Activated CD4-positive, CD25-positive, alpha-beta regulatory T cell (primary cell): Measurements from ENCODE around the gene UGT1A7.

Experiments used
- DNase-seq, 4 experiments: peaks; one replicate each; lab custom pipeline; 2025; lab: John Stamatoyannopoulos, UW

The UGT1A7 gene

DNA sequence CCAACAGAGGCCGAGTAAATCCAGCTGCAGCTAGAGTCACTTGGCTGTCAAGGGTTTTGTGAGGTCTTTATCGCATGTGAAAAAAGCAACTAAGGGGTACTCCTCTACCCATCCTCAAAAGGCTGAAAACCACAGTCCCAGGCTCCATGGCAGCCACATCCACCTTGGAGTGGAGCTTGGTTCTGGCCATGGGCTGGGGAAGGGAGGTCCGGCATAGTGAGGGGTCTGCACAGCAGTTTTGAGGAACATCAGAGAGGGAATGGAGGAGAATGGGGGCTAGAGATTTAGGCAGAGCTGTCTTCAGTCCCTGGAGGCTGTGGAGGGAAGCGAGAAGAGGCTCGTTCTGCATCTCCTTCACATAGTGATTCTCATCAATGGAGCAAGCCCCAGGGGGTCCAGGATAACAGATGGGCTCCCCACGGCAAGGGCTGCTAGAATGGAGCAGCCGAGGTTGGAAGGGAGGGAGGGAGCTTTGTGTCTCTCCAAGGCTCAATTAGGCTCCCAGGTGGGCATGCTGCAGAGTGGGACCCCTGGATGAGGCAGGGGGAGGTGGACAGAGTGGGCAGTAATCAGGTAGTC is 117.5 kb downstream of the UGT1A7 start:
- no peak for DNase-seq

DNA sequence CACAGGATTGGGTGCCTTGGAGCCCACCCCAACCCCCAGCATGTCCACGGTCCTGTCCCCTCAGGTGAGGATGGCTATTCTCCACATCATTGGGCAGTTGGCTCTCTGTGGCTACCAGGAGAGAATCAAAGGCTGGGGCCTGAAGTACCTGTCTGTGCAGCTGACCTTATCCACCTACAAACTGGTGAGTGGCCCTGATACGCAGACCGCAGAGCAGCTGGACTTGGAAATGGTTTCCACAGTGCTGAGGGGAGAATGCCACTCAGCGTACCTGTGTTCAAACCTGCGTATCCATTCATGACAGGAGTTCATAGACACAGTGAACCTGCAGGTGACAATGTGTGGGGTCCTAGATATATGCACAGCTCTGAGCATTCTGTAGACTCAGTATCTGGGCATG is 118.0 kb downstream of the UGT1A7 start:
- DNase-seq: no peak

DNA sequence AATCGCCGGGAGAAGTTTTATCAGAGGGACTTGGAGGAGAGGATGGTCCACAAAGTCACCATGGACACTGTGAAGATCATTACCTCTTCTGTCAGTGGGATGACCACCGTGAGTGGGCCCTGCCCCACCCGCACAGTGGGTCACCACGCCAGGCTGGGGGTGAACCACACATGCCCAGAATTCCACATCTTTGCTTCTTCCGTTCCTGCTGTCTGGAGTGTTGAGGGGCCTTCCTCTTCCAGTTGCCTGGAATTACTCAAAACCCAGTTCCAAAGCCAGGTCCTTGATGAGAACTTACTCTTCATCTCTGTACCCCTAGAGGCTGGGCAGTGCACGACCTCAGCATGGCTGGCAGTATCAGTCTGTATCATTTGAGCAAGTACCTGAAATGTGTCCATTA is 118.5 kb downstream of the UGT1A7 start:
- DNase-seq: no peak

DNA sequence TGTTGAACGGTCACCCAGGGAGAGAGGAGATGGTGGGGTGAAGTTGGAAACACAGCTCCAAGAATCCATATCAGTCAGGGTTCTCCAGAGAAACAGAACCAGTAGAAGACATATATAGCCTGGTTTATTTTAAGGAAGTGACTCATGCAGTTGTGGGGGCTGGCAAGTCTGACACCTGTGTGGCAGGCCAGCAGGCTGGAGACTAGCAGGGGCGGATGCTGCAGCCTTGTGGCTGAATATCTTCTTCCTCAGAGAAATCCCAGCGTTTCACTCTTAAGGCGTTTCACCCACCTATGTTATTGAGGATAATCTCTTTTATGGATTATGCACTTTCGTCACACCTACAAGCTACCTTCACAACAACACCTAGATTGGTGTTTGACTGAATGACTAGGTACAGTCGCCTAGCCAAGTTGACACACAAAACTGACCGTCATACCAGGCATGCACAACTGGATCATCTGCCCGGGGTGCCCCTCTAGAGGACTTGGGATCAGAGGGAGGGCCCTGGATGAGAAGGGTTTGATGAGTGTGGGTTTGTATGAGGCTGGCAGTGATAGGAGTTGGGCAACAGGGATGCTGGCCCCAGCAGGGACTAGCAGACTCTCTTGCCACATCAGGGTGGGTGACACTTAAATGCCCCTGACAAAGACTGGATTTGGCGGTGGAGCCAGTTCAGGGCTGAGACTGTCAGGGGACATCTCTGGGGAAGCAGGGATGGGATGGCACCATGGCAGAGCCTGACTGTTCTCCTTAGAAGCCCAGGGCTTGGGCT is 119.8 kb downstream of the UGT1A7 start:
- DNase-seq: no peak

DNA sequence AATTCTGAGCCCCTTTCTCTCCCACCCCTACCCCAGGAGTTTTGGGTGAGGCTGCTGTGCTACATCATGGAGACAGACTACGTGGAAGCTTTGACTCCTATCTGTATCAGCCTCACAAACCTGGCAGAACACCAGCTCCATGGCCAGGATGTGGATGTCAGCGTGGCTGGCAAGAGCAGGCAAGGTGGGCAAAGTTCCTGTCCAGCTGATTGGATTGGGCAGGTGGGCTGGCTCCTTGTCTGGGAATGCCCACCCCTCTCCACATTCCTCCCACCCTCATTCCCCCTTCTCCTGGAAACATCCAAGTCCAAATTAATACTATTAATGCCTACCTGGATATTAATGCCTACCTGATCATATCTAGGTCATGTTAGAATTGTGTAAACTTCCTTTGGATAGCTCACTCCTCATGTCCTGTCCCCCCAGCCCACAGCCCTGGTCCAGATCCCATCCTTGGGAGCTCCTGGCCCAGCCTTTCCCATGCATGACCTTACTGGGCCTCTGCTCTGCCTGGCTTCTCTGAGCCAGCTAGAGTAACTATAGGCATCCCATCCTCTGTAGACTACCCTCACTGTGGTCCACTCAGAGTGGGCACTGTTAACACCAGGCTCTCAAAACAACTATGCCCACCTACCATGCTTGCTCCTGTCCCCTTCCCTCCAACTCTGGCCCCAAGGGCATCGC is 120.6 kb downstream of the UGT1A7 start:
- no peak for DNase-seq

DNA sequence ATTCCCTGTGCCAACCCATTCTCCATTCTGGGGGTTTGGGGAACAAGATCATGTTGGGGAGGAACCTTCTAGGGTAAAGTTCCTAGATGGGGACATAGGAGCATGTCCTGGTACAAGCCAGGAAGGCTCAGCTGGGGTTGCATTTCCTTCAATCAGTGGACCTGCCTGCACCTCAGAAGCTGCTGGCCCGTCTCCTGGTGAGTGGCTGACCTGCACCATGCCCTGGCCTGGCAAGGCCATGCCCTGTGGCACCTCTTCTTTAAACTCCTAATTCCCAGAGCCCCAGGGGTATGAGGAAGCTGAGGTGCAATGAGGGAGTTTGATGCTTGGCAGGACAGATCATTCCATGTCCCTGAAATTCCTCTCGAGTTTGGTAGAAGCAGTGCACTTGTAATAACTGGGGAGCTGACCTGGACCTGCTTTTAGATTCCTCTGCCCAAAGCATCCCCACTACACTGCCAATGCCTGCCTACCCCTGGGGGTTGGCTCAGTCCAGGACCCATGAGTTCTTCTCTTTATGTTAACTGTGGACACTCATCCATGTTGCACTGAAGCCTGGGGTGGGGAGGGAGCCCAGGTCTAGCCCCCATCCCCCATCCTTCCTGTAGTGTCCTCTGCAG is 121.7 kb downstream of the UGT1A7 start:
- no peak for DNase-seq

DNA sequence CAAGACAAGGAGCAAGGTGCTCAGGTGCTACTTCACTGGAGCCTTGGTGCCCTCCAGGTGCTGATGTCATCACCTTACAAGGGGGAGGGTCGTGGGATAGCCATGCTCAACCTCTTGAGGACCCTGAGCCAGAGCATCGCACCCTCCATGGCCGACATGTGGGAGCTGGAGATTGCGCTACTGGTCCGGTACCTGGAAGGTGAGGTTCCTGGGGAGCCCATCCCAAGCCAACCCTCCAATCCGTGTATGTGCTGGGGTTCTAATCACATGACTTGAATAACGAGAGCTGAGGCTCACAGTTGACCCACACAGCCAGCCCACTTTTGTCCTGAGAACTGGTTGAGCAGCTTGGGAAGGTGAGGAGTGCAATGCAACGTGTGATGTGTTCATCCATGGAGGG is 122.3 kb downstream of the UGT1A7 start:
- DNase-seq: no peak

DNA sequence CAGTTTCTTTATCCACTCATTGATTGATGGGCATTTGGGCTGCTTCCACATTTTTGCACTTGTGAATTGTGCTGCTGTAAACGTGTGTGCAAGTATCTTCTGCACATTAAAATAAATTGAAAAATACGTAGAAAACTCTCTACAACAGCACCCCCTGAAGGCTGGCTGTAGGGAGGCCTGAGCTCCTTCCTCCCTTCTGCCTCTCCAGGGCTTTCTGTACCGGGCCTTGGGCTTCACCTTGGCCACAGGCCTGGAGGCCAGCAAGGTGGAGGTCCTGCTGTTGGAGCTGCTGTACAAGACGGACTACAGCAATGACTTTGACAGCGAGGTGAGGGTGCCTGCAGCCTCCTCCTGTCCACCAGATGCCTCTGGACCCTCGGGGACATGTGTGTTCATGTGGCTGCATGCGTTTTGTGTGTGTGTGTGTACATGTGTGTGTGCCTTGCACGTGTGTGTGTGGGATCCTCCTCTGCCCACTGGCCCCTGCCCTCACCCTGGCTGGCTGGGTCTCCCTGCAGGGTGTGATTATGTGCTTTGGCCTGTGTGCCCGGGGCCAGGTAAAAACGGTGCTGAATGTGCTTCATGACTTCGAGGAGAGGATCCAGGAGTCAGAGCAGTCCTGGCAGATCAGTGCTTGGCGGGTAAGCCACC is 125.6 kb downstream of the UGT1A7 start:
- DNase-seq: no peak

DNA sequence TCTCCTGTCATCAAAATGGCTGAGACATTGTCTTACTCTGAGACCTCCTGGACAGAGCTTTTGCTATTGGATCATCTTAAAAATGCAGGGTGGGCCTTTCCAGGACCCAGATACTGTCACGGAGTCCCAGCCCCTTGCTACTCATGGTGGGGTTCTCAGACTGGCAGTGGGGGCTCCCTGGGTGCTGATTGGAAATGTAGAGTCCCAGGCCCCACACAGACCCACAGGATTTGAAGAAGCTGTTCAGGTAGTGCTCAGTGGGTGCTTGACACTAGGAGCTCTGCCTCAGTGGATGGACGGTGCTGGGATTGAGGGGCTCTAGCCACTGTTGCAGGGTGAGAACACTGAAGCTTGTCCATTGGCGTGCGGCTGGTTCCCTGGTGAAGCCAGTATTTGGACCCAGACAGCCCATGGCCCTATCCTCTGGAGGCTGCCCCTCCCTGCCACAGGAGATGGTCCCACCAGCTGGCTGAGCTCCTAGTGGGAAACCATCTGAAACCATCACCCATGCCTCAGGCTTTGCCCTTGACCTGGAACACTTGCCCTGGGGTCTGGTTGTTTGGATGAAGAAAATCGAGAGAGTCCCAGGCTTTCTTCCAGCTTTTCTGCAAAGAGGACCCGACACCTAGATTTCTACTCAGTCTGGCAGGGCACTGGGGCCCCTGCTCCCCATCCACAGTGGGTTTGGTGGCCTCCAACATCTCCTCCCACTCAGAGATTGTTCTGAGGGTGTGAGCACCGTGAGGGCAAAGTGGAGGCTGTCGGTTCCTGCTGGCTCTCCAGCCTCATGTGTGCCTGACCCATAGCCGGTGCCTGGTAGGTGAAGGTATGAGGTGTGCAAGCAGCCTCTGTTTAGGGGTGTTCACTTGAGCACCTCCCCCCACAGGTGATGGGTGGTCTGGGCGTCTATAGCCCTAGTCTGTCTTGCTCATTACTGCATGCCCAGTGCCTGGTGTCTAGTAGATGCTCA is 126.5 kb downstream of the UGT1A7 start:
- no peak for DNase-seq

DNA sequence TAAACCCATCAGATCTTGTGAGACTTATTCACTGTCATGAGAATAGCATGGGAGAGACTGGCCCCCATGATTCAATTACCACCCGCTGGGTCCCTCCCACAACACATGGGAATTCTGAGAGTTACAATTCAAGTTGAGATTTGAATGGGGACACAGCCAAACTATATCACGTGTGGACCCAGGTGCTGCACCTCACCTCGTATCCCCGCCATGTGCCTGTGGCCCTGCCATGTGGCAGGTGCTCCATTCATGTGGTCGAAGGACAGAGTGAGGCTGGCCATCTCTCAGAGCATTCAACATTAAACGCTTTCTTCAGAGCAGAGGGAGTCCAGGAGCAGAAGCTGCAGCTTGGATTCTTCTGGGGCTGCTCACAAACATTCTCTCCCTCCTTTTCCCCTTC is 128.7 kb downstream of the UGT1A7 start:
- DNase-seq: no peak

DNA sequence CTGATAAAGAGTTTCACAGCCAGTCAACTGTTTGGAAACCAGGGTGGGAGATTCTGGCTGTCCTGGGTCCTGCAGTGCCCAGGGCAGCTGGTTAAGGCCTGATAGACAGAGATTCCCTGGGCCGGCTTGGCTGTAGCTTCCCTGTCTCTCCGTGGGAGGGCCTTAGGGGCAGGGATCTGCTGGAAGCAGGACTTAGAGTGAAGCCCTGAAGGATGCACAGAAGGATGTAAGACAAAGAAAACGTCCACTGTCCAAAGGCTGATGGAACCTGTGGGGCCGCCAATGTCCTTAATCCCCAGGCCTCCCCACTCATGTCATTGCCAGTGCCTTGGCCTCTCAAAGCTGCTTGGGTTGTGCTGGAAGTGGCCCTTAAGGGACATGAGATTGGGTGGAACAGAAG is 129.4 kb downstream of the UGT1A7 start:
- no peak for DNase-seq

DNA sequence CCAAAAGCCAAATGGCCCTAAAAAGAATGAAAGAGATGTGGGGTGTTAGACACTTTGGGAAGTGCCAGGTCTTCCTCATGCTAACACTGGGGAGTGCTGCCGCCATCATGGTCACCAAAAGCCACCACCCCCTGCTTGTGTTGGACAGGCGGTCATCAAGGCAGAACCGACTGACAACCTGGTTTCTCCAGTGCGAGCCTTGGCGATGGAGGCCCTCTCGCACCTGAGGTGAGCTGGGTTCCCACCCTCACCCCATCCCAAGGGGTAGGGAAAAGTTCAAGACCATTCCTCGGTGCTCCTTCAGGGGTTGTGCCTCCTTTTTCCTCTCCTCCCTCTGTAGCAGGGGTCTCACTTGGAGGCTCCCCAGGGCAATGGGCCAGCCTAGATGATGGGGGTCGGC is 130.0 kb downstream of the UGT1A7 start:
- no peak for DNase-seq

DNA sequence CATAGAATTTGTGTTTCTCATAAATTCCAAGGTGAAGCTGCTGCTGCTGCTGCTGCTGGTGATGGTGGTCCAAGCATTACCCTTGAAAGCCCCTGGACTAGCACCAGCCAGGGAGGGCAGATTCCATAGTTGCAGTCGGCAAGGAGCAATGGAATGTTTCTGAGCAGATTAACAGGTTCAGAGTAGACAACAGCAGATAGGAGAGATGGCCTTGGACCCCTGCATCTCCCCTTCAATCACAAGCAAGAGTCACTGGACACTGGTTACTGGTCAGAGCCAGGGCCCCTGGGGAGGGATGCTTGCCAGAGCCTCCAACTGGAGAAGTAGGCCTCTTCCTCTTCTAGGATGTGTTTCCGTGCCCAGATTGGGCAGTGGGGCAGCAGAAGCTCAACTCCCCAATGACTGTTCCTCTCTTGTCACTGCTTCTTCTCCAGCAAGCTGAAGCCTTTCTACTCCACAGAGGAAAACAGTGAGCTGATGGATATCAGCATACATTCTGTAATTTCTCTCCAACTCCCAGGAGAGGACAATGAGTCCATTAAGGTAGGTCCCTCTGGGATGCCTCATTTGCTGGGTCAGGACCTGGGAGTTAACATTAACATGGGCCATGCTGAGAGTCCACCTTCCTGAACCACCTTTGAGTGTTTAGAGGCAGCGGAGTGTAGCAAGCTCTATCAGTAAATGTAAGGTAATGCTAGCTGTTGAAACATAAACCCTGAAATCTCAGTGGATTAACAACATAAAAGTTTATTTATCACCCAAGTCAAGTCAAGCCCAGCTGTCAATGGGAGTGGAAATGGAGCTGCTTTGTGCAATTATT is 131.7 kb downstream of the UGT1A7 start:
- DNase-seq: no peak

DNA sequence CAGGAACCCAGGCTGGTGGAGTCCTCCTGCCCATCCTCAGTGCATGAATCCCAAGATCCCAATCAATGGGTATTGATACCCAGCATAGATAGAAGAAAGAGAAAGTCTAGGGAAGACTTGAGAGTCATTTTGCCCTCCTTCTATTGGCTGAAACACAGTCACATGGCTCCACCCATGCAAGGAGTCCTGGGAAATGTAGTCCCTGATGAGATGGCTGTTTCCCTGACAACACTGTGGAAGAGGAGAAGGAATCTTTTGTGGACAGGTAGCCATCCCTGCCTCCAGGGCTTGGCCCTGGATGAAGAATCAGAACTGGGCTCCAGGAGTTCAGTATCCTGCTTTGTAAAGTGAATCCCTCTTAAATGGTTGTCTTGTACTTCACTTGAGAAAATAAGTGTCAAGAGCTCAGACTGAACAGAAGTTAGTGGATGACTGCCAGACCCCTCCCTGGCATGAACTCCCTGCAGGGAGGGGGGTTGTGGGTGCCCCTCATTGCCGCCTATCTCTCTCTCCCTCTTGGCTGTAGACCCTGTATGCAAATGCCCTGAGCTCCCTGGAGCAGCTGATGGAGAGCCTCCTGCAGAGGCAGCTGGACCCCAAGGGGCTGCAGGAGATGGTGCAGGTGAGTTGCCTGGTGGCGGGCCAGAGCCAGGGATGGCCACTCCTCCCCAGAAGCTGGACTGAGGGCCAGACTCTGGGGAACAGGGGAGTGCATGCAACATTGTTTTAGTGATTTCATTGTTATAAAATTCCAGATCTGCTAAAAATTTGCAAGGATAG is 132.5 kb downstream of the UGT1A7 start:
- no peak for DNase-seq

DNA sequence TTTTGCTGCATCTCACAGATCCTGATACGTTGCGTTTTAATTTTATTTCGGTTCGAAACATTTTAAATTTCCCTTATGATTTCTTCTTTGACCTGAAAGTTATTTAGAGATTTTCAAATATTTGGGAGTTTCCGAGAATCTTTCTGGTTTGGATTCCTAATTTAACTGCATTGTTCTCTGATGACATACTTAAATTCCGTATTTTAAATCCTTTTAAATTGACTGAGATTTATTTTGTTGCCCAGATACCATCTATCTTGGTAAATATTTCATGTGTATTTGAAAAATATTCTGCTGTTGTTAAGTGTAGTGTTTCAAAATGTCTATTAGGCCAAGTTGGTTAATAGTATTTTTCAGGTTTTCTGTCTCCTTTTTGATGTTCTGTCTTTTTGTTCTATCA is 134.2 kb downstream of the UGT1A7 start:
- no peak for DNase-seq

DNA sequence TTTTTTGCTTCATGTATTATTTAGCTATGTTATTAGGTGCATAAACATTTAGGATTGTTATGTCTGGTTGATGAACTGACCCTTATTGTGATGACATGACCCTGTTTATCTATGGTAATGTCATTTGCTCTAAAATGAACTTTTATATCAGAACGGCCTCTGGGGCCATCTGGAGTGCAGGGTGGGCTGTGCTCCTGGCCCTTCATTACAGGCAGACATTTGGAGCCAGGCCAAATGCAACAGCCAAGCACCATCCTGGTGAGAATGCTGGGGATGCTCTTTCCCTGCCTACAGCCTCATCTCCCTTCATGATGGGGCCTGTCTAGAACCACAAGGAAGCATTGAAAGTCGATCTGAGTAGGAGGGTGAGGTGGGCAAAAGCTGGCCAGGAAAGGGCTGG is 134.6 kb downstream of the UGT1A7 start:
- DNase-seq: no peak

DNA sequence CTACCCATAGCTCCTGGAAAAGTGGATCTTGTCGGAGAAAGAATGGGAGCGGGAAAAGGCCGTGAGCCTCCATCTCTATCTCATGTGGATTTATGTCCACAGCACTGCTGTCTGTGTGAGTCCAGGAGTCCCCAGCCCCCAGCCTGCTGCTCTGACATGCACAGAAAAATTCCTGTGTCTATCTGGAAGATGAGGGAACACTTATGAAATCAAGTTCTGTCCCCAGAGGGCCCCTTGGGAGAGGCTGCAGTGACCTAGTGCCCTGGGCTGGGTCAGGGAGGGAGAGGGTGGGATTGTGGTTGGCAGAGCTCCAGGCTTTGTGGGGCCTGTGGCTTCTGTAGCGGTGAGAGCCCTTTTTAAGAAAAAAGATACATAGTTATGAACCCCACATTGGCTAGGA is 135.1 kb downstream of the UGT1A7 start:
- no peak for DNase-seq

DNA sequence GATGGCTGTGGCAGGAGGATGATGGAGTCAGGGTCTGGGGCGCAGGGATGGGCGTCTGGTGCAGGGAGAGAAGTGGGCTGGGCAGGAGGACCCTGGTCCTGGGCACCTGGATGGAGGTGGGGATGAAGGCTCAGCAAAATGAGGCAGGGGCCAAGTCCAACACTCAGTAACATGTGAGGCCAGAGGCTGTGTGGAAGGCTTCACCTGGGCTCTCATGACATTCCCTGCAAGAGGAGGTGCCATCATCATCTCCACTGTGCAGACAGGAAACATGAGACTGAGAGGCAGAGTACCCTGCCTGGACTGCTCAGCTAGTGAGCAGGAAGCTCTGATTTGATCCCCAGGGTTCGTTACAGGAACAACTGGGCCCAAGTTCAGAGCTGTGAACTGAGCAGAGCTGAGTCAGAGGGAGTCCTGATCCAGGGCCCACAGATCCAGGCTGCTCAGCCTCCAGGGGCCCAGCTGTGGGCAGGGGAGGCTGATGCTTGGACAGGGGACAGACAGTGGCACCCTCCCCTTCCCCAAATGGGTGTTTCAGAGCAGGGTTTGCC is 135.7 kb downstream of the UGT1A7 start:
- DNase-seq: no peak

DNA sequence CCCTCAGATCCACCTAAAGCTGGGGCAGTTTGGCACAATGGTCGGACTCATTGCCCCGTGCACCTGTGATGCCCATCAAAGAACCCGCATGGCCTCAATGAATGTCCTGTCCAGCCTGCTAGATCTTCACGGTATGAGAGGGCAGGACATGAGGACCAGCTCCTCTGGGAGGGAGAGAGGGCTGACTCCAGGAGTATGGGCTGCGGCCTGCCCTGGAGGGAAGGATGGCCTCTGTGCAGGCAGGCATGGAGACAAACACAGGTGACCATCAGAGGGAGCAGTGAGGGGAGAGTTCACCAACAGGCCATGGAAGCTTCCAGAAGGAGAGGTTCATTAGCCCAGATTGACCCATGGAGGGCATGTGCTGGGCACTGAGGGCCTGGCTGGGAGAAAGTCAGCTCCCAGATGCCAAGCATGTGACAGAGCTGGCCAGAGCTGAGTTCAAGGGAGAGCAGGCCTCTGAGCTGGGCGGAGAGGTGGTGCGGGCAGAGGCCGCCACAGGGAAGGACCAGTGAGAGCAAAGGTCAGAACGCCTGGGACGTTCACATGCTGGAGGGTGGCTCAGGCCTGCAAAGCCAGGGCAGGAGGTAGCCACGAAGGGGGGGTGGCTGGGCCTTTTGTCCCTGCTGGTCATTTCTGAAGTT is 136.4 kb downstream of the UGT1A7 start:
- DNase-seq: no peak
